Fibroblast of the aortic adventitia (primary cell): ENCODE data around the gene CNTFR. TPM values are rescaled to one million over a fixed set of nuclear protein-coding genes. Genes with fewer than 3 reads are reported as not detected.

Source experiments
- DNase-seq: peaks from one replicate; pipeline ENCODE4 v3.0.0-alpha.2; 2010; ENCODE audit warnings: low read depth
- H3K4me3 ChIP-seq: 2 replicates; pipeline ENCODE4 v1.5.1; 2011; ENCODE audit warnings: low read depth, mild to moderate bottlenecking, control low read depth, low read length, moderate library complexity
- total RNA-seq: library from RNA; depleted of rRNA; stranded (reverse); fragments of >200 nt; gene quantifications from 2 replicates; pipeline ENCODE4 v1.2.3, GENCODE V29; 2012; ENCODE audit warnings: low replicate concordance
- TF ChIP-seq, protein P1 (sequence below): IDR thresholded peaks from 2 replicates; pipeline ENCODE4 v1.5.1; 2011; ENCODE audit warnings: mild to moderate bottlenecking, low read length, control low read depth, inconsistent platforms; ENCODE audit not compliant: insufficient read depth

Gene CNTFR
- total RNA-seq, 1 donor: not detected

DNA sequence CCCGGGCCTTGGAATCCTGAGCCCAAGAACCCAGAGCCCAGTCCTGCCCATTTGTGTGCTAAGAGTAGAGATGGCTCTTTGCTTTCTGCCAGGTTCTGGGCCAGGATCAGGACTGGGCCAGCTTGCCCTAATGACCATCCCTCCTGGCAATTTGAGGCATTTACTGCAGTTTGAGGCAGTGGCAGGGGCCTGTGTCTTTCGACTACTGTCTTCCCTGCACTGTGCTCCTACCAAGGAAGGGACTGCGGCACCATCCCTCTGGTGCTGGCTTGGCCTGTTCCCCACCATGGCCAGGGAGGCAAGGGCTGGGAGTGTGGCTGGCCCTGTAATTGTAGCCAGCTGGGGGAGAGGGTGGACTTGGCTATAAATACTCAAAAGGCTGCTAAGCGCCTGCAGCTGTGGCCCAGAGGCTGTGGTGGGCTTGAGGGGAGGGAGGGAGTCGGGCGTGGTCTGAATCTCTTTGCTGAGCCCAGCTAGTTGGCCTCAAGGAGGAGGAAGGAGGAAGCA is 71.4 kb downstream of the CNTFR start:
- no peak for DNase-seq
- no peak overlapping the region for H3K4me3 ChIP-seq
- TF ChIP-seq, protein P1, sequence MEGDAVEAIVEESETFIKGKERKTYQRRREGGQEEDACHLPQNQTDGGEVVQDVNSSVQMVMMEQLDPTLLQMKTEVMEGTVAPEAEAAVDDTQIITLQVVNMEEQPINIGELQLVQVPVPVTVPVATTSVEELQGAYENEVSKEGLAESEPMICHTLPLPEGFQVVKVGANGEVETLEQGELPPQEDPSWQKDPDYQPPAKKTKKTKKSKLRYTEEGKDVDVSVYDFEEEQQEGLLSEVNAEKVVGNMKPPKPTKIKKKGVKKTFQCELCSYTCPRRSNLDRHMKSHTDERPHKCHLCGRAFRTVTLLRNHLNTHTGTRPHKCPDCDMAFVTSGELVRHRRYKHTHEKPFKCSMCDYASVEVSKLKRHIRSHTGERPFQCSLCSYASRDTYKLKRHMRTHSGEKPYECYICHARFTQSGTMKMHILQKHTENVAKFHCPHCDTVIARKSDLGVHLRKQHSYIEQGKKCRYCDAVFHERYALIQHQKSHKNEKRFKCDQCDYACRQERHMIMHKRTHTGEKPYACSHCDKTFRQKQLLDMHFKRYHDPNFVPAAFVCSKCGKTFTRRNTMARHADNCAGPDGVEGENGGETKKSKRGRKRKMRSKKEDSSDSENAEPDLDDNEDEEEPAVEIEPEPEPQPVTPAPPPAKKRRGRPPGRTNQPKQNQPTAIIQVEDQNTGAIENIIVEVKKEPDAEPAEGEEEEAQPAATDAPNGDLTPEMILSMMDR: no peak

DNA sequence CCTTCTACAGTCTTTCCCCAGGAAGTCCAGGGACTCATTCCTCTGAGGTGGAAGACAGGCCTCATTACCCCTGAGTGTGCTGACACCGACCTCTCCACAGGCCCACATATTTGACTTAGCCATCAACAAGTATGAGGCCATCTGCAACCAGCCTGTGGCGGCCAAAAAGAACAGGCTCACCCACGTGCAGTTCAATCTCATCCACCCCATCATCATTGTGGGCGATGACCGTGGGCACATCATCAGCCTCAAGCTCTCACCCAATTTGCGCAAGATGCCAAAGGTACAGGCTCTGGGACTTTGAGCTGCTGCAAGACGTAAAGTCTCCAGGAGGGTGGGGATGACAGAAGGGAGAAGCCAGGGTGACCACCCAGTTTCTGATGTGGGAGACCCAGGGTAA is 72.3 kb downstream of the CNTFR start:
- DNase-seq: no peak
- TF ChIP-seq, protein P1: no peak
- H3K4me3 ChIP-seq: no peak overlapping the region

DNA sequence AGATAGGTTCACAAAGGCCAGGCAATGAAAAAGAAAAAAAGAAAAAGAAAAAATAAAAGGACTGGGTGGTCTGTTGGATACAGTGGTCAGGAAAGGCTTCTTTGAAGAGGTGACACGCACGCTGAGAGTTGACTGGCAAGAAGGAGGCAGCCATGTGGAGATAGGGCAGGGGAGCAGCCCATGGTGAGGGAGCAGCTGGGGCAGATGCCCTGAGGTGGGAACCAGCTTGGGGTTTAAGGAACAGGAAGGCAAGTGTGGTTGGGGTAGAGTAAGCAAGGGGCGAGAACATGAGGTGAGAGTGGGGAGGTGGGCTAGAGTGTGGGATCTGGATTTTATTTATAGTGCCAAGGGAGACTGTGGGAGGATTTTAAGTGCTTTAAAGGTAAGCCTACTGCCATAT is 73.6 kb downstream of the CNTFR start:
- no peak for DNase-seq
- H3K4me3 ChIP-seq: no peak overlapping the region
- TF ChIP-seq, protein P1: no peak

DNA sequence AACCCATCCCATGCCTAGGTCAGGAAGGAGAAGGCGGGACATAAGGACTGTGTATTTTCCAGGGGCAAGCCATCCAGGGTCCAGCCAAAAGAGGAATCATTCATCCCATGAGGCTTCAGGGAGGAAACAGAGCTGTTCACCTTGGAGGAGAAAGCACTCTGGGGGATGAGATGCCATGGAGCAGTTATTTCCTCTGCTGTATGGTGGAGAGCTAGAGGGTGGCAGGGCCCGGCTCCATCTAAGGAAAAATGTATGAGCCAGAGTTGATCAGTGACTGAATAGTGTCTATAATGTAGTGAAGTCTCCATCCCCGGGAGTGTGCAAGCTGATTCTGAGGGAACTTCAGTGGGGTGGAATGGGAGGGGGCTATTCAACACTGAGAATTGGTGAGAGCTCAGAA is 74.7 kb downstream of the CNTFR start:
- TF ChIP-seq, protein P1: no peak
- DNase-seq: no peak
- H3K4me3 ChIP-seq: no peak overlapping the region

DNA sequence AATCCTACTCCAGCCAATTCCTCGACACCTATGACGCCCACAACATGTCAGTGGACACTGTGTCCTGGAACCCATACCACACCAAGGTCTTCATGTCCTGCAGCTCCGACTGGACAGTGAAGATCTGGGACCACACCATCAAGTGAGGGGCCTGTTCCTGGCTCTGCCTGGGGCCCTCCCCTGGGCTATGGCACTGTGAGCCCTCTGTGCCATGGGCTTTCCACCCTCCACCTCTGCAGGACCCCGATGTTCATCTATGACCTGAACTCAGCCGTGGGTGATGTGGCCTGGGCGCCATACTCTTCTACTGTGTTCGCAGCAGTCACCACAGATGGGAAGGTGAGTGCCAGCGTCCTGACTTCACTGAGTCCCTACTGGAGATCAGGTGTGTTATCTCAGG is 75.1 kb downstream of the CNTFR start:
- DNase-seq: no peak
- TF ChIP-seq, protein P1: no peak
- H3K4me3 ChIP-seq: no peak overlapping the region

DNA sequence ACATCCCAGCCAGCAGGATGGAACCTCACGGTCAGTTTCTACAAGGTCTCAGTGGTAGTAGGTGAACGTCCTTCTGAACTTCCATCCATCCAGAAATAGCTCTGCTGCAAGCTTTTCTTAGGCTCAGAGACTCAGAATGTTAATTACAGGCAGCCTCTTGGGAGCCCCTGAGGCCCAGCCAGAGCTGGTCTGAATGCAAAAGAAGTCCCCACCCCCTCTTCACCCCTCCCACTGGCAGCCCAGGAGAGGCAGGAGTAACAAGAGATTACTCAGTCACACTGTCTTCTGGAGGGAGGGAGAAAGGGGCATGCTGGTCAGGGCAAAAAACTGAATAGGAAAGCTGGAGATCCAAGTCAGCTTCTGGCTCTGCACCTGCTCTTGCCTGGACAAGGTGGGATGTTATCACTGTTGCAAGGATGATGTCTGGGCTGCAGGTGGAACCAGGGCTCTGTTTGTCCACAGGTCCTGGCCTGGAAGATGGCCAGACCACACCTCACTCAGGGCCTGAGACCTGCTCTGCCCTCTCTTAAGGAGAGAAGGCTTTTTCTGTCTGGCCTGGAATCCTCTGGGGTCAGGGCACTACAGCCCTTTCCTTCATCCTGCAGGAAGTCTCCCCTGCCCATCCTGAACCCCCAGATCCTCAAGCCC is 75.8 kb downstream of the CNTFR start:
- DNase-seq: peak; percentile 21
- TF ChIP-seq, protein P1: no peak
- no peak overlapping the region for H3K4me3 ChIP-seq
